GM21717 (cell line): Measurements from ENCODE around the gene MCTP2.
A peak's percentile ranks its signal among the peaks of the same experiment; 100 is the strongest.

Source experiments
- ATAC-seq: cut with Tn5 transposase; IDR thresholded peaks from one replicate; pipeline ENCODE4 v1.9.1; 2021; ENCODE audit warnings: mild to moderate bottlenecking, moderate library complexity; ENCODE audit not compliant: unreplicated experiment

MCTP2 gene

GRCh38 chr15:94259121-94259751 lies 27.9 kb downstream of the MCTP2 start:
- no peak for ATAC-seq

GRCh38 chr15:94259863-94260262 lies 28.5 kb downstream of the MCTP2 start:
- peak; percentile 40 for ATAC-seq

DNA sequence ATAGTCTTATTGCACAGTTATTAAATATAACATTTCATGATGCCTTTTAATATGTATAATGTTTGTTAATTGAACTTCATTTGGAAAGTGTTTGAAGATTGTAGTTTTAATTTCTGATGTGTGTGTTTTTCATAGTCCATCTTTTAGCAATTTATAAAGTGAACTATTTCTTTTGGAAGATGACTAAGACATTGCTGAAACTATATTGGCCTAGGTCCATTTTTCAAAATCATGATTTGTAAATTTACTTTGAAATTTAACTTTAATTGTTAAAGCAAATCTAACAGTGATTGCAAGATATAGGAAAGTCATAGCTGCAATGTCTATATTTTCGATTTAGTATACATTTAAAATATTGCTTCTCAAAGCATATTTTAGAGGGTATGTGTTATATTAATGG lies 30.8 kb downstream of the MCTP2 start:
- ATAC-seq, result no peak

DNA sequence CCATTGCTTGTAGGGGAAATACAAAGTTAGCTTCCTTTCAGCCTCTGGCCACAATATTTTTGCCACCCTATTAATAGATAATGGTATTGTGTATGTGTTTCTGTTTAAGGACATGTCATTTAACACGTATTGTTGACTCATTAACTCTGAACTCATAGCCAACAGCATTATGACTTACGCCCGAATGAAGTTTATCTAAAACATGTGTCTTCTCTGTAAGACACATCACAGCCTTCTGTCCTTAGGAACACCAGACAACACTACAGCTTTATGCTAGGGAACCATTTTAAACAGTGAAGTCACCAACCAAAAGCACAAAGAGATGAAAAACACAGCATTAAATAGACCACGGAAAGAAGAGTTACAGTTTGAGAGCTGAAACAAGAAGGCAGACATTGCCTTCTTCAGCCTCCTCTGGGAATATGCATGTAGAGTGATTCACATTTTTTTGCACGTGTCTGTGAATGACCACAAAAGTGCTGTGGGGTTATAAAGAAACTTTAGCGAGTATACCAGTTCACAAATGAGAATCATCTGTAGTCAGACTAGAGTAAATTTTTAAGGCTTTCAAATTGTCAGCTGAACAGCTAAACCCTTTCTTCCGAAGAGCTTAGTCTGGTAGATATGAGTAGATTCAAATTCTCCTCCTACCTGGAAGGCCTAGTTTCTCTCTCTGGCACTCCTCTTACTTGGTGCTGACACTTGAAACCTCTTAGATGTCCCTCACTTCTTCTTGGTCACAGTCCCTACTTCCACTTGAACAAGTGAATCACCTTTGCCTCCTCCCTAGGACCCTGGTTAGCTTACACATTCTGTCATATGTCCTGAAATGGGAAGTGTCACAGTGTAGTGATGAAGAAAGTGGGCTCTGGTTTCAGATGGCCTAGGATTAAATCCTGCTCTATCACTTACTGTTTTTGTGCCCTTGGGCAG lies 32.2 kb downstream of the MCTP2 start:
- peak; percentile 44 for ATAC-seq

GRCh38 chr15:94265009-94265408 lies 33.6 kb downstream of the MCTP2 start:
- ATAC-seq, result no peak

DNA sequence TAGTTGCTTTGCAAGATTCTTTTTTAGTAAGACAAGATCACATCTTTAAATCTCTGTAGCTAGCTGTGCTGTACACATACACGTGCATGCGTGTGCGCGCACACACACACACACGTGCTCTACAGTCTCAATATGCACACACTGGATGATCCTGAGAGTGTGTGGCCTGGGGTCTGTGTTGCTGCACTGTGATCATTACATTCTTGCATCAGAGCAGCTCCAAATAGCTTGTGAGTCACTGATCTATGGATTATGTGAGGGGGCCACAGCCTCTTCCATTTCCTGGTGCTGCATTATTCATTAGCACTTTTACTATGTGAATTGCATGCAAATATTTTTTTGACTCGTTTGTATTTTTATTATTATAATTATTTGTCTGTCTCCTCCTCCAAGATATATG lies 34.6 kb downstream of the MCTP2 start:
- no peak for ATAC-seq

- no peak for ATAC-seq
Observed at GRCh38 chr15:94266789-94267188, 35.4 kb downstream of the MCTP2 start.

DNA sequence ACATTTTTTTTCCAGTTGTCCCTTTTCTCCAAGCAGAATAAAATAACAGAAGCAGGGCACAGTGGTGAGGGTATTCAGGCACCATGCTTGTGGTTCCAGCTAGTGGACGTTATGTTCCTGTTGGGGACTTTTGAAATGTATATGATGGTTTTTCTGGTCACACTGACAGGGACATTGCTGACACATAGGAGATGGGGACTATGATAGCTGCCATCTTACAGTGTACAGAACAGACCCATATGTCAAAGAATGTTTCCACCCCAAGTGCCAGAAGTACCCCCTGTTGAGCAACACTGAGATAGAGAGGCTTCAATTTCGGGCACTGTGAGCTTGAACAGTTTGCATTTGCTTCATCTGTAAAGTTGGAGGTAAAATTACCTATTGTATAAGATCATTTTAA lies 38.6 kb downstream of the MCTP2 start:
- no peak for ATAC-seq

DNA sequence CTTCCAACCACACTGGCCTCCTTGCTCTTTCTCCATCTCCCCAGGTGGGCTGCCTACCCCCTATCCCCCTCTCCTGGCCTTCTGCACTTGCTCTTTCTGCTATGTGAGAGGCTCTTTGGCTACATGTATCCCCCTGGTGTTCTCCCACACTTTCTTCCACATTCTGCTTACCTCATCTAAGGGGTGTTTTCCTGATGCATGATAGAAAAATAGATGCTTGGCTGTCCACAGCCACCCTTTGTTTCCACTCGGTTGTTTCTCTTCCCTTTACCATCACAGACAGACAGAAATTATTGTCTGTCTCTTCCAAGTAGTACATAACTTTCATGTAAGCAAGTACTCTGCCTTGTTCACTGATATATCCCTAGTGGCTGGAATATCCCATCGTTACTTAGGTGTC lies 39.2 kb downstream of the MCTP2 start:
- ATAC-seq, result no peak

DNA sequence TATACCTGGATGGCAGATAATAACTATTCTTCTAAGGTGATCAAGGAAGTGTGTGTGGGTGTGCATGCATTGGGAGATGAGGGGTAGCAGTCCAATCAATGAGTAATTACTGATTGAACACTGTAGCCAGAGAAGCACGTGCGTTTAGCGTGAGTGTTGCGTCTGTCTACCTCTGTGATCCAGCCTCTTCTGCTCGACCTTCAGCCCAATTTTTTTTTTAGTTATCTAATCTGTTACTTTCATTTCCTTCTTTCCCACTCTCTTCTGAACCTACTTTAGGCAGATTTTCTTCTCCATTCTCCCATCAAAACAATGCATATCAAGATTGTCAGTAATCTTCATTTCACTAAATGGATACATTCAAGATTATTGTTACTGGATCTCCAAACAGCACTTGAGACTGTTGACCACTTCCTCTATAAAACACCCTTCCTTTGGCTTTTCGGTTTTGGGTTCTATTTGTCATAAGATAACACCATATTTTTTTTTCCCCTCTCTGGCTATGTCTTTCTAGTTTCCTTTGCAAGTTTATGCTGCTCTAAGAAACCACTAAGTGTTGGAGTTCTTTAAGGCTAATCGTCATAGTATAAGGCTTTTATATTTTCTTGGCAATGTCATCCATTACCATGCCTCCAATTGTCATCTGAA lies 41.0 kb downstream of the MCTP2 start:
- ATAC-seq, result peak; percentile 88

DNA sequence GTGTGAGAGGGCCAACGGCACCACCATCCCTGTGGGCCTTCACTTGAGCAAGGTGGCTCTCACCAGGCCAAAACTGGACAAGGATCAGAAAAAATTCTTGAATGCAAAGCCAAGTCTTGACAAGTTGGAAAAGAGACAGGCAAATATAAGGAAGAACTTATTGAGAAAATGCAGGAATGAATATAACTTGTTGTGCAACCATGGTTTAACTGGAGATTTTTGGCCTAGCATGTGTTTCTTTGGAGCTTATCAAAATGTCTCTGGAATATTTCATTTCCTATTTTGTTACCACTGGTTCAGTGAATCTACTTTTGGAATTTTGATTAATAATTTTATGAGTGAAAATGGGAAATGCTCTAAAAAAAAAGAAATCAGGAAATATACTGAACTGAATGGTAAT lies 42.5 kb downstream of the MCTP2 start:
- ATAC-seq, result no peak

- no peak for ATAC-seq
Observed at GRCh38 chr15:94274745-94275144, 43.4 kb downstream of the MCTP2 start.

DNA sequence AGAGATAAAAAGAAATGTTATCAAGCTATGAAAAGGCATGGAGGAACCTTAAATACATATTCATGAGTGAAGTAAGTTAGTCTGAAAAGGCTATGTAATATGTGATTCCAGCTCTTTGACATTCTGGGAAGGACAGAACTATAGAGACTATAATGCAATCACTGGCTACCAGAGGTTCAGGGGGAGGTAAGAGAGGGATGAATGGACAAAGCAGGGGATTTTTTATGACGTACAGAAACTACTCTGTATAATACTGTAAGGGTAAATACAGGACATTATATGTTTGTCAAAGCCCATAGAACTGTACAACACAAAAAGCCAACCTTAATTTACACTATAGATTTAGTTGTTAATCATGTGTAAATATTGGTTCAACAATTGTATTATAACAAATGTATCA lies 46.1 kb downstream of the MCTP2 start:
- no peak for ATAC-seq

- ATAC-seq, result no peak
Observed at GRCh38 chr15:94279736-94280135, 48.4 kb downstream of the MCTP2 start.

GRCh38 chr15:94280301-94280700 lies 48.9 kb downstream of the MCTP2 start:
- no peak for ATAC-seq

DNA sequence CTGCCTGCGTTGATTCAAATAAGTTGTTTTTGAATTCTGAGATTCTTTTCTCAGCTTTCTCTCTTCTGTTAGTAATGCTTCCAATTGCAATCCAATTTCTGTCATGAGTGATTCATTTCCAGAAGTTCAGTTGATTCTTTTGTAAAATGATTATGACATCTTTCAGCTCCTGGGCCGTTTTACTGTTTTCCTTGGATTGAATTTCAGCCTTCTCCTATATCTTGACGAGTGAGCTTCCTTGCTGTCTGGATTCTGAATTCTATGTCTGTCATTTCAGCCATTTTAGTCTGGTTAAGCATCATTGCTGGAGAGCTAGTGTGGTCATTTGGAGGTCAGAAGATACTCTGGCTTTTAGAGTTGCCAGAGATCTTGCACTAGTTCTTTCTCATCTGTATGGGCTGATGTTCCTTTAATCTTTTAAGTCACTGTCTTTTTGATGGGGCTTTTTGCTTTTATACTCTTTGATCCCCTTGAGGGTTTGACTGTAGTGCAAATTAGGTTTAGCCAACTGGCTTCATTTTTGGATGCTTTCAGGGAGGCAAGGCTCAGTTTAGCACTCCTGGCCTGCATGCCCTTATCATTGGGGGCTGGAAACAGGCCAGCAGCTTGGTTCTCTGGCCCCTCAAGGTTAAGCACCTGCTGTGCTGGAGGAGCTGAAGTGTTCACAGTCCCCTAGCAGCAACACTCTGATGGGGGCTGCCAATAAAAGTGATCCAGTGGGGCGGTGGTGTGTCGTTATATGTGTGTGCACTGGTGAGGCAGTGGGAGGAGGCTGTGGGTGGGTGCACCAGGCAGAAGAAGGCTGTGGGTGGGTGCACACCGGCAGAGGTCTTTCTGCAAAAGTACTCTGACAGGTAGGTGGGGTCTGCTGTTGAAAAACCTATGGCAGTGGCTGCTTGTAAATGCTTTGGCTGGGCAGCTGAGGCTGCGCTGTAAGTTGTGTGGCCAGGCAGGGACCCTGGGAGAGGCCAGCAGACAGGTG lies 51.2 kb downstream of the MCTP2 start:
- no peak for ATAC-seq

DNA sequence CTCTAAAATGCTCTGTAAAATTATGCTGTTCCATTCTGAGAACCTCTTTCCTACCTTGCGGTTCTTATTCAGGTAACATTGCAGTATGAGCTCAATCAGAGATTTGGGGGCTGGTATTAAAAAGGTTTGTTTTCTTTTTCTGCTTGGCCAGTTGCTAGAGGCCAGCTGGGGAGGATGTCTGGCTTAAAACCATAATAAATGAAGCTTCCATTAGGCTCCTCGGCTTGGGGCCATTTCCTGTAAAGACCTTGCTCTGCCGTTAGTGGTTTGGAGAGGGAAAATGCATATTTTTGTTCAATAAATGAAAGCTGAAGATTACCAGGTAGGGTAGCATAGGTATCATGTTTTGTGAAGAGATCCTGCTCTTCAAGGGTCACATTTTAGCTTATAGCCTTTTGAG lies 55.2 kb downstream of the MCTP2 start:
- ATAC-seq, result no peak

- ATAC-seq, result peak; percentile 99
Observed at GRCh38 chr15:94287794-94288246, 56.5 kb downstream of the MCTP2 start.

- ATAC-seq, result no peak
Observed at GRCh38 chr15:94290730-94291129, 59.4 kb downstream of the MCTP2 start.
